ENCODE results near the gene SLC39A6. TPM values are rescaled to one million over a fixed set of nuclear protein-coding genes. Genes with fewer than 3 reads are reported as not detected.
"Not testable (repeated sequence)": the region's sequence is repeated elsewhere in the genome, so short reads cannot be mapped to it uniquely, and the experiment has no call there.

SLC39A6 gene
- total RNA-seq, 1 experiment from 2014 or later = 33.9 TPM

DNA sequence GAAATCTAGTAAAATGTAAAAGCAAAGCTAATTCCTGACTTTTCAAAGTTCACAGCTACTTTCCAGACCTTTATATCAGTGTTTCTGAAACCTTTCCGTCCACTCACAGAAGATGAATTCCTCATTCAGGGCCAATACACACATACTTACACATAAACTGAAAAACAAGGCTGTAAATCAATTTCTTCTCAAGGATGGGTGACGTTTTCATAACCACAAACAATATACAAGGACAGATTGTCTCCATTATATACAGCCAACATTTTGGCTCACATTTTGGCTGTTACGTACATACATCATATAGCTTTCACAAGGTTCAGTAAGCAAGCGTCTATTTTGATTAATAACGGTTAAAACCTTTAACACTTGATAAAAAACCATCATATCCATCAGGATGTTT lies 63.1 kb downstream of the SLC39A6 start:
- Histone ChIP-seq H3K14ac (ENCODE audit: insufficient read depth, low read length) (no peak overlapping the region), H4K8ac (replicated peaks; ENCODE audit: insufficient read length, low read depth, low read length) (no peak overlapping the region), H3K27ac (ENCODE audit: insufficient read length, low read depth, low read length) (no peak overlapping the region), H3K79me1 (ENCODE audit: insufficient read depth, low read depth, low read length, poor library complexity, severe bottlenecking) (peaks cover 2% of the 10 kb centered on the region), H3K9me3 (ENCODE audit: control insufficient read depth, low read depth, low read length) (no peaks in the 10 kb centered on the region), H2AK5ac (ENCODE audit: insufficient read length, low read length) (no peak overlapping the region), H2BK5ac (ENCODE audit: insufficient read length, low read length) (no peak overlapping the region), H3K4me1 (ENCODE audit: insufficient read depth, low read length) (no peaks in the 10 kb centered on the region), H3K79me2 (ENCODE audit: insufficient read depth, low read length) (peaks cover 52% of the 10 kb centered on the region), H2AFZ (ENCODE audit: low read length) (no peak overlapping the region), H3K27me3 (ENCODE audit: insufficient read depth, low read length) (no peaks in the 10 kb centered on the region), H4K91ac (ENCODE audit: insufficient read length, low read depth, low read length) (no peak overlapping the region), H3K18ac (ENCODE audit: insufficient read length, low read depth, low read length) (no peak overlapping the region), H3K4me2 (ENCODE audit: insufficient read depth, insufficient read length, low read length) (peak overlapping the region; percentile 95), H3K4ac (ENCODE audit: low read depth, low read length) (no peak overlapping the region), H3K9ac (ENCODE audit: extremely low read depth, insufficient read length, low read length) (peak overlapping the region; percentile 96), H3K56ac (ENCODE audit: insufficient read length, low read depth, low read length) (no peak overlapping the region), H2BK20ac (ENCODE audit: low read depth, low read length, poor library complexity, severe bottlenecking) (no peak overlapping the region), H3K23ac (ENCODE audit: insufficient read length, low read depth, low read length) (no peak overlapping the region), H4K5ac (ENCODE audit: insufficient read length, low read depth, low read length) (no peak overlapping the region), H3K23me2 (ENCODE audit: insufficient read length, low read depth, low read length, poor library complexity, severe bottlenecking) (peaks cover 2% of the 10 kb centered on the region), H2BK12ac (ENCODE audit: insufficient read length, low read depth, low read length) (no peak overlapping the region), H2BK120ac (ENCODE audit: low read depth, low read length, poor library complexity, severe bottlenecking) (no peak overlapping the region), H4K20me1 (ENCODE audit: control insufficient read depth, insufficient read depth, insufficient read length) (no peaks in the 10 kb centered on the region), H3T11ph (ENCODE audit: low read length) (no peak overlapping the region), H2BK15ac (ENCODE audit: low read depth, low read length) (no peak overlapping the region)
- TF ChIP-seq, protein P1, sequence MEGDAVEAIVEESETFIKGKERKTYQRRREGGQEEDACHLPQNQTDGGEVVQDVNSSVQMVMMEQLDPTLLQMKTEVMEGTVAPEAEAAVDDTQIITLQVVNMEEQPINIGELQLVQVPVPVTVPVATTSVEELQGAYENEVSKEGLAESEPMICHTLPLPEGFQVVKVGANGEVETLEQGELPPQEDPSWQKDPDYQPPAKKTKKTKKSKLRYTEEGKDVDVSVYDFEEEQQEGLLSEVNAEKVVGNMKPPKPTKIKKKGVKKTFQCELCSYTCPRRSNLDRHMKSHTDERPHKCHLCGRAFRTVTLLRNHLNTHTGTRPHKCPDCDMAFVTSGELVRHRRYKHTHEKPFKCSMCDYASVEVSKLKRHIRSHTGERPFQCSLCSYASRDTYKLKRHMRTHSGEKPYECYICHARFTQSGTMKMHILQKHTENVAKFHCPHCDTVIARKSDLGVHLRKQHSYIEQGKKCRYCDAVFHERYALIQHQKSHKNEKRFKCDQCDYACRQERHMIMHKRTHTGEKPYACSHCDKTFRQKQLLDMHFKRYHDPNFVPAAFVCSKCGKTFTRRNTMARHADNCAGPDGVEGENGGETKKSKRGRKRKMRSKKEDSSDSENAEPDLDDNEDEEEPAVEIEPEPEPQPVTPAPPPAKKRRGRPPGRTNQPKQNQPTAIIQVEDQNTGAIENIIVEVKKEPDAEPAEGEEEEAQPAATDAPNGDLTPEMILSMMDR (conservative IDR thresholded peaks at IDR 0.05) = no peak
- H3K9me3 Mint-ChIP-seq = peaks cover 0 to 3% of the 10 kb centered on the region in 2 experiments; a peak in 1 of 5 replicates
- peak overlapping the region; percentile 95 to 98 for H3K4me3 Mint-ChIP-seq
- H3K4me1 Mint-ChIP-seq = peaks cover 31 to 36% of the 10 kb centered on the region in 2 experiments
- no peak for DNase-seq
- H3K27me3 Mint-ChIP-seq (ENCODE audit: low read depth) = peaks cover 8% of the 10 kb centered on the region
- no peak overlapping the region; a peak in 1 of 7 replicates for H3K27ac Mint-ChIP-seq
- WGBS (ENCODE audit: extremely low coverage, insufficient read length, low lambda C conversion rate) = no CpG with 5 or more reads among the region's 5 CpGs
- H3K36me3 Mint-ChIP-seq (ENCODE audit: insufficient read depth in 1 of 3, low read depth in 3 of 3) = peaks cover 10 to 17% (median 12%) of the 10 kb centered on the region in 3 experiments

DNA sequence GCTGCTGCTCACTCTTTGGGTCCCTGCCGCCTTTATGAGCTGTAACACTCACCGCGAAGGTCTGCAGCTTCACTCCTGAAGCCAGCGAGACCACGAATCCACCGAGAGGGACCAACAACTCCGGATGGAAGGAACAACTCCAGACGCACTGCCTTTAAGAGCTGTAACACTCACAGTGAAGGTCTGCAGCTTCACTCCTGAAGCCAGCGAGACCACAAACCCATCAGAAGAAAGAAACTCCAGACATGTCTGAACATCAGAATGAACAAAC lies 64.4 kb downstream of the SLC39A6 start:
- H4K20me1 ChIP-seq (ENCODE audit: control insufficient read depth, insufficient read depth, insufficient read length) = not testable (repeated sequence)
- Mint-ChIP-seq H3K27ac (peak overlapping the region in 2 of 3 experiments; percentile 77 to 93; a peak in 5 of 7 replicates), H3K4me3 (peak overlapping the region in 1 of 2 experiments; percentile 72; a peak in 4 of 5 replicates)

More for the DNA sequence above, 64.4 kb downstream of the SLC39A6 start:
- H3K27me3 Mint-ChIP-seq (ENCODE audit: low read depth); H4K5ac ChIP-seq (ENCODE audit: insufficient read length, low read depth, low read length); DNase-seq; H2AK5ac ChIP-seq (ENCODE audit: insufficient read length, low read length); H3K4me2 ChIP-seq (ENCODE audit: insufficient read depth, insufficient read length, low read length); H2BK12ac ChIP-seq (ENCODE audit: insufficient read length, low read depth, low read length); H4K8ac ChIP-seq (replicated peaks; ENCODE audit: insufficient read length, low read depth, low read length); H3K9me3 ChIP-seq (ENCODE audit: control insufficient read depth, low read depth, low read length); H3K23ac ChIP-seq (ENCODE audit: insufficient read length, low read depth, low read length); H3K27ac ChIP-seq (ENCODE audit: insufficient read length, low read depth, low read length); H2BK20ac ChIP-seq (ENCODE audit: low read depth, low read length, poor library complexity, severe bottlenecking); H3K9ac ChIP-seq (ENCODE audit: extremely low read depth, insufficient read length, low read length); H3K79me1 ChIP-seq (ENCODE audit: insufficient read depth, low read depth, low read length, poor library complexity, severe bottlenecking); H3K9me3 Mint-ChIP-seq; H2BK5ac ChIP-seq (ENCODE audit: insufficient read length, low read length); H4K91ac ChIP-seq (ENCODE audit: insufficient read length, low read depth, low read length); H2BK120ac ChIP-seq (ENCODE audit: low read depth, low read length, poor library complexity, severe bottlenecking); H3K14ac ChIP-seq (ENCODE audit: insufficient read depth, low read length); H2BK15ac ChIP-seq (ENCODE audit: low read depth, low read length); H3K56ac ChIP-seq (ENCODE audit: insufficient read length, low read depth, low read length); H3K4me1 ChIP-seq (ENCODE audit: insufficient read depth, low read length); H3K27me3 ChIP-seq (ENCODE audit: insufficient read depth, low read length); H3K4ac ChIP-seq (ENCODE audit: low read depth, low read length); H2AFZ ChIP-seq (ENCODE audit: low read length); H3K23me2 ChIP-seq (ENCODE audit: insufficient read length, low read depth, low read length, poor library complexity, severe bottlenecking); H3T11ph ChIP-seq (ENCODE audit: low read length); H3K18ac ChIP-seq (ENCODE audit: insufficient read length, low read depth, low read length): not testable (repeated sequence)
- H3K4me1 Mint-ChIP-seq = peaks cover 33 to 39% of the 10 kb centered on the region in 2 experiments
- WGBS (ENCODE audit: extremely low coverage, insufficient read length, low lambda C conversion rate) = no CpG with 5 or more reads among the region's 9 CpGs
- H3K36me3 Mint-ChIP-seq (ENCODE audit: insufficient read depth in 1 of 3, low read depth in 3 of 3) = peaks cover 10 to 17% (median 12%) of the 10 kb centered on the region in 3 experiments
- H3K79me2 ChIP-seq (ENCODE audit: insufficient read depth, low read length) = peaks cover 58% of the 10 kb centered on the region

Data from H9 (cell line).